GM10266 (cell line): ENCODE data around the gene GJC1.

Experiments
- DNase-seq: peaks from one replicate; pipeline ENCODE4 v3.0.0; 2012; ENCODE audit errors: extremely low spot score
- CTCF ChIP-seq: IDR thresholded peaks from 2 replicates; pipeline ENCODE4 v1.5.1; 2012; ENCODE audit warnings: mild to moderate bottlenecking, low read depth; ENCODE audit not compliant: control insufficient read depth, insufficient read depth; ENCODE audit errors: missing control alignments

GJC1 gene

GRCh38 chr17:44829523-44830358 lies at the start of gene GJC1:
GJC1 (minus strand) TSS chr17:44830287; CDS start chr17:44805817, 24,470 bp downstream.
- peak; percentile 75 for DNase-seq
- TF ChIP-seq CTCF: no peak

GRCh38 chr17:44879376-44879775 lies 49.3 kb upstream of the GJC1 start:
- DNase-seq: no peak
- no peak for TF ChIP-seq CTCF

- TF ChIP-seq CTCF: peak; percentile 51
- no peak for DNase-seq
Measured at GRCh38 chr17:44878627-44879221, 48.6 kb upstream of the GJC1 start.

GRCh38 chr17:44877121-44877520 lies 47.0 kb upstream of the GJC1 start:
- no peak for TF ChIP-seq CTCF
- DNase-seq: no peak

GRCh38 chr17:44875761-44876160 lies 45.7 kb upstream of the GJC1 start:
- no peak for DNase-seq
- no peak for TF ChIP-seq CTCF

- TF ChIP-seq CTCF: no peak
- DNase-seq: no peak
Measured at GRCh38 chr17:44872131-44872768, 42.2 kb upstream of the GJC1 start.
